ENCODE data around the gene G6PC3. TPM values are rescaled to one million over a fixed set of nuclear protein-coding genes. Genes with fewer than 3 reads are reported as not detected.

Gene G6PC3
- total and polyA plus RNA-seq, 9 donors, result 16.1 to 43.8 (median 37.0) TPM

DNA sequence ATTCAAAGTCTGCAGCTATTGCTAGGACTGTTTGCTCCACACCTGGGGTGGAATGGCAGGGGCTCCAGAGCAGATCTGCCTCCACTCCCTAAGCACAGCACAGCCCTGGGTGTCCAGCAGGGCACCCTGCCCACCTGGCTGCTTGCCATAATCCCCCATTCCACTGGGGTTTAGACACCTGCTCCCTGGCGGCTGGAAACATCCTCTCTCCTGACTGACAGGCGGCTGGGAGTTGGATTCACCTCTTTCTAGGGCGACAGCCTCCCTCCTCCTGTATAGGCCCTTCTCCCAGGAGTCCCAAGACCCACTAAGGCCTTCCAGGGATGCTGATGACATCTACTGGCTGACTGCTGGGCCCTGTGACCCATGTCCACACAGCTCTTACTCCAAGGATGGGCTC is 34.9 kb downstream of the G6PC3 start:
- no peak for DNase-seq

GRCh38 chr17:44105941-44106340 is 35.4 kb downstream of the G6PC3 start:
- peak; percentile 89 for DNase-seq
- peaks cover 19% of the 10 kb centered on the region for H3K36me3 ChIP-seq (ENCODE audit: control insufficient read depth, insufficient read depth, low read length)
- H3K4me3 ChIP-seq (ENCODE audit: low read length), result no peak overlapping the region
- no peaks in the 10 kb centered on the region for H3K9me3 ChIP-seq (replicated peaks; ENCODE audit: control insufficient read depth, low read depth, low read length)
- H3K27ac ChIP-seq (ENCODE audit: low read length), result peak overlapping the region; percentile 85
- H3K4me1 ChIP-seq (ENCODE audit: control insufficient read depth, insufficient read depth, low read length), result peaks cover 89% of the 10 kb centered on the region
- H3K27me3 ChIP-seq (ENCODE audit: control insufficient read depth, insufficient read depth, low read length), result no peaks in the 10 kb centered on the region
- 20% methylated on average over 1 of the region's 3 CpGs for WGBS (ENCODE audit: insufficient coverage)

More for the DNA sequence above, 34.9 kb downstream of the G6PC3 start:
- Histone ChIP-seq H3K36me3 (ENCODE audit: control insufficient read depth, insufficient read depth, low read length) (peaks cover 19% of the 10 kb centered on the region), H3K27ac (ENCODE audit: low read length) (peak overlapping the region; percentile 85), H3K4me3 (ENCODE audit: low read length) (no peak overlapping the region), H3K27me3 (ENCODE audit: control insufficient read depth, insufficient read depth, low read length) (no peaks in the 10 kb centered on the region), H3K9me3 (replicated peaks; ENCODE audit: control insufficient read depth, low read depth, low read length) (no peaks in the 10 kb centered on the region), H3K4me1 (ENCODE audit: control insufficient read depth, insufficient read depth, low read length) (peaks cover 85% of the 10 kb centered on the region)
- 52% methylated on average over 3 of the region's 3 CpGs for WGBS (ENCODE audit: insufficient coverage)

DNA sequence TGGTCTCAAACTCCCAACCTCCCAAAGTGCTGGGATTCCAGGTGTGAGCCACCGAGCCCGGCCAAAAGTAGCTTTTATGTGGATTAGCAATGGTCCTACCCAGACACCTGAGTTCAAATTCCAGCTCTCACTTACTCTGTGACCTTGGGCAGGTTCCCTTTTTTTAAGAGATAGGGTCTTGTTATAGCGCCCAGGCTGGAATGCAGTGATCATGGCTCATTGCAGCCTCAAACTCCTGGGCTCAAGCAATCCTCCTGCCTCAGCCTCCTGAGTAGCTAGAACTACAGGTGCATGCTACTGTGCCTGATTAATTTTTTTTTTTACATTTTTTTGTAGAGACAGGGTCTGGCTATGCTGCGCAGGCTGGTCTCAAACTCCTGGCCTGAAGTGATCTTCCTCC is 36.3 kb downstream of the G6PC3 start:
- Histone ChIP-seq H3K9me3 (replicated peaks; ENCODE audit: control insufficient read depth, low read depth, low read length) (no peaks in the 10 kb centered on the region), H3K27me3 (ENCODE audit: control insufficient read depth, insufficient read depth, low read length) (no peaks in the 10 kb centered on the region), H3K4me1 (ENCODE audit: control insufficient read depth, insufficient read depth, low read length) (peaks cover 92% of the 10 kb centered on the region), H3K27ac (ENCODE audit: low read length) (peak overlapping the region; percentile 85), H3K4me3 (ENCODE audit: low read length) (no peak overlapping the region), H3K36me3 (ENCODE audit: control insufficient read depth, insufficient read depth, low read length) (peaks cover 16% of the 10 kb centered on the region)
- DNase-seq, result no peak
- no CpG with 5 or more reads among the region's 4 CpGs for WGBS (ENCODE audit: insufficient coverage)

- WGBS (ENCODE audit: insufficient coverage), result 58% methylated on average over 3 of the region's 16 CpGs
- H3K4me1 ChIP-seq (ENCODE audit: control insufficient read depth, insufficient read depth, low read length), result peaks cover 99% of the 10 kb centered on the region
These were observed 38.1 kb downstream of the G6PC3 start for GRCh38 chr17:44108440-44109311.

GRCh38 chr17:44109312-44109630 is 38.7 kb downstream of the G6PC3 start:
- Histone ChIP-seq H3K4me1 (ENCODE audit: control insufficient read depth, insufficient read depth, low read length) (peaks cover 100% of the 10 kb centered on the region), H3K4me3 (ENCODE audit: low read length) (peak overlapping the region; percentile 55)
- WGBS (ENCODE audit: insufficient coverage), result 20% methylated on average over 2 of the region's 4 CpGs

More at GRCh38 chr17:44108440-44109311, 38.1 kb downstream of the G6PC3 start:
- no peaks in the 10 kb centered on the region for H3K9me3 ChIP-seq (replicated peaks; ENCODE audit: control insufficient read depth, low read depth, low read length)
- H3K27me3 ChIP-seq (ENCODE audit: control insufficient read depth, insufficient read depth, low read length), result no peaks in the 10 kb centered on the region
- peaks cover 16% of the 10 kb centered on the region for H3K36me3 ChIP-seq (ENCODE audit: control insufficient read depth, insufficient read depth, low read length)
- DNase-seq, result peak; percentile 81
- peak overlapping the region; percentile 6 for H3K4me3 ChIP-seq (ENCODE audit: low read length)
- H3K27ac ChIP-seq (ENCODE audit: low read length), result peak overlapping the region; percentile 77

GRCh38 chr17:44110011-44110686 is 39.6 kb downstream of the G6PC3 start:
- H3K36me3 ChIP-seq (ENCODE audit: control insufficient read depth, insufficient read depth, low read length), result peaks cover 25% of the 10 kb centered on the region
- peak overlapping the region; percentile 55 for H3K4me3 ChIP-seq (ENCODE audit: low read length)
- 73% methylated on average over 7 of the region's 10 CpGs for WGBS (ENCODE audit: insufficient coverage)
- H3K27me3 ChIP-seq (ENCODE audit: control insufficient read depth, insufficient read depth, low read length), result no peaks in the 10 kb centered on the region
- peaks cover 100% of the 10 kb centered on the region for H3K4me1 ChIP-seq (ENCODE audit: control insufficient read depth, insufficient read depth, low read length)
- peak overlapping the region; percentile 87 for H3K27ac ChIP-seq (ENCODE audit: low read length)
- H3K9me3 ChIP-seq (replicated peaks; ENCODE audit: control insufficient read depth, low read depth, low read length), result no peaks in the 10 kb centered on the region
- no peak for DNase-seq

More at GRCh38 chr17:44109312-44109630, 38.7 kb downstream of the G6PC3 start:
- Histone ChIP-seq H3K27ac (ENCODE audit: low read length) (peak overlapping the region; percentile 77), H3K27me3 (ENCODE audit: control insufficient read depth, insufficient read depth, low read length) (no peaks in the 10 kb centered on the region), H3K36me3 (ENCODE audit: control insufficient read depth, insufficient read depth, low read length) (peaks cover 22% of the 10 kb centered on the region), H3K9me3 (replicated peaks; ENCODE audit: control insufficient read depth, low read depth, low read length) (no peaks in the 10 kb centered on the region)
- no peak for DNase-seq

DNA sequence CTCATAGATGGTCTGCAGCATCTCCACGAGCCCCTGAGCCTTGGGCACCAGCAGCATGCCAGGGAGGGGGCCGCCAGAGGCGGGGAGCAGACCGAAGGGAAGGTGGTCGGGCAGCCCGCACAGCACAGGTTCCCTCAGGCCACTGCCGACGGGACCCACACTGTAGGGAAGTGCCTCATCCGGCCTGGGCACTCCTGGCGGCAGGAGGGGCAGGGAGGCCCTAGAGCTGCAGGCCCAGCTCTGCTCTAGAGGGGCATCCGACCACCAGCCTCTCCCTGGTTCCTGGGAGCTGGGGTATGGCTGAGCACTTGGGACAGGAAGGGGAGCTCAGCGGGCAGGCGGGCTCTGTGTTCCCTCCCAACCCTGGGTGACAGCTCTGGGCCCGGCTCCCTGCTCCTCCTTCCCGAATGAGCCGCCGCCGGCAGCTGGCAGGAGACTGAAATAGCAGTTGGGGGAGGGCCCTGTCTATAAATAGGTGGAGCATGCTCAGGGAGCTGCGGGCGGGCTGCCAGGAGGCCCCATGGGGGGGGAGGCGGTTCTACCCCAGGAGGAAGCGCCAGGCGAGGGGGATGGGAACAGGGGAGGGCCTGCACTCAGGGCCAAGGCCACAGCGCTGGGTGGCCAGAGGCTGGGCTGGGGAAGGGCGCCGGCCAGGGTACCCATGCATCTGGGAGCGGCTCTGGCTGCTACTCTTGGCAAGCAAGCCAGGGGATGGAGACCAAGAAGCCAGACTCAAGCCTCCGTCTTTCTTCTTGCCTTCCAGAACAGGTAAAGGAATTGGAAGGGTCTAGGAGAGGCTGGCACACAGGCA is 40.5 kb downstream of the G6PC3 start:
- H3K27ac ChIP-seq (ENCODE audit: low read length), result peak overlapping the region; percentile 93
- H3K27me3 ChIP-seq (ENCODE audit: control insufficient read depth, insufficient read depth, low read length), result no peaks in the 10 kb centered on the region
- H3K36me3 ChIP-seq (ENCODE audit: control insufficient read depth, insufficient read depth, low read length), result peaks cover 26% of the 10 kb centered on the region
- peak overlapping the region; percentile 55 for H3K4me3 ChIP-seq (ENCODE audit: low read length)
- H3K9me3 ChIP-seq (replicated peaks; ENCODE audit: control insufficient read depth, low read depth, low read length), result no peaks in the 10 kb centered on the region
- 9% methylated on average over 27 of the region's 28 CpGs for WGBS (ENCODE audit: insufficient coverage)
- peaks cover 100% of the 10 kb centered on the region for H3K4me1 ChIP-seq (ENCODE audit: control insufficient read depth, insufficient read depth, low read length)
- DNase-seq, result peak; percentile 97

DNA sequence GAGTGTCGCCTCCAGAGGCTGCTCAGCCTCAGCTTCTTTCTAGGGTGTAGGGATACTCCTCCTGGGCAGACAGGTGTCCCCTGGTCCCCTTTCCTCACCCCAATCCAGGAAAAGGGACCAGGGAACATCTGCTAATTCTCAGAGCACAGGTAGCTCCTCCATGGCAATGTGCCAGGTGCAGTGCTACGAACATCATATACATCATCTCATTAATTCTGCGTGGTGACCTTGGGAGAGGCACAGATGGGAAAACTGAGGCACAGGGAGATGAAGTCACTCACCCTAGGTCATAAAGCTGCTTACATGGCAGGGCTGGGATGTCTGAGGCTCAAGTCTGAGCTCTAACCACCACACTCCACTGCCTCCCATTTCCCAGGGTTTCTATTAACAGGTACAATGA is 41.2 kb downstream of the G6PC3 start:
- WGBS (ENCODE audit: insufficient coverage), result no CpG with 5 or more reads among the region's 3 CpGs
- peaks cover 95% of the 10 kb centered on the region for H3K4me1 ChIP-seq (ENCODE audit: control insufficient read depth, insufficient read depth, low read length)
- no peaks in the 10 kb centered on the region for H3K9me3 ChIP-seq (replicated peaks; ENCODE audit: control insufficient read depth, low read depth, low read length)
- H3K27me3 ChIP-seq (ENCODE audit: control insufficient read depth, insufficient read depth, low read length), result no peaks in the 10 kb centered on the region
- peak overlapping the region; percentile 13 for H3K4me3 ChIP-seq (ENCODE audit: low read length)
- DNase-seq, result no peak
- H3K36me3 ChIP-seq (ENCODE audit: control insufficient read depth, insufficient read depth, low read length), result peaks cover 34% of the 10 kb centered on the region
- peak overlapping the region; percentile 93 for H3K27ac ChIP-seq (ENCODE audit: low read length)

GRCh38 chr17:44112284-44113280 is 42.0 kb downstream of the G6PC3 start:
- H3K27ac ChIP-seq (ENCODE audit: low read length), result peak overlapping the region; percentile 93
- WGBS (ENCODE audit: insufficient coverage), result 78% methylated on average over 3 of the region's 4 CpGs
- peak; percentile 84 for DNase-seq
- H3K36me3 ChIP-seq (ENCODE audit: control insufficient read depth, insufficient read depth, low read length), result peaks cover 42% of the 10 kb centered on the region
- H3K9me3 ChIP-seq (replicated peaks; ENCODE audit: control insufficient read depth, low read depth, low read length), result no peaks in the 10 kb centered on the region
- peaks cover 87% of the 10 kb centered on the region for H3K4me1 ChIP-seq (ENCODE audit: control insufficient read depth, insufficient read depth, low read length)
- no peaks in the 10 kb centered on the region for H3K27me3 ChIP-seq (ENCODE audit: control insufficient read depth, insufficient read depth, low read length)
- H3K4me3 ChIP-seq (ENCODE audit: low read length), result no peak overlapping the region
